Measurements from ENCODE around the gene SCG2. TPM values are rescaled to one million over a fixed set of nuclear protein-coding genes. Genes with fewer than 3 reads are reported as not detected.
"Not testable (repeated sequence)": the region's sequence is repeated elsewhere in the genome, so short reads cannot be mapped to it uniquely, and the experiment has no call there.

SCG2 gene
- polyA plus RNA-seq, 1 experiment, result 1.8 TPM

- Histone ChIP-seq H3K27me3 (ENCODE audit: control insufficient read depth, insufficient read depth, low read length) (no peaks in the 10 kb centered on the region), H3K4me3 (ENCODE audit: low read depth, low read length) (no peak overlapping the region), H3K9me3 (ENCODE audit: control insufficient read depth, insufficient read depth, low read length) (no peaks in the 10 kb centered on the region; the same call in 1 of the 2 replicates), H3K27ac (ENCODE audit: low read depth, low read length) (no peak overlapping the region)
- no peak for DNase-seq (ENCODE audit: low read depth, low spot score)
- ChIA-PET POLR2A (no interaction called here), CTCF (interaction anchor here (1.0 kb wide), 1 partner anchor 625 kb away, joined by 3 read pairs; no protein-coding TSS in a partner anchor)
- no peak for TF ChIP-seq CTCF (IDR thresholded peaks at IDR 0.05; ENCODE audit: low read depth, low read length)
Measured at GRCh38 chr2:223597076-223597475, 5.1 kb downstream of the SCG2 start.

GRCh38 chr2:223596208-223596607 lies 6.0 kb downstream of the SCG2 start:
- no peak overlapping the region for H3K4me3 ChIP-seq (ENCODE audit: low read depth, low read length)
- H3K9me3 ChIP-seq (ENCODE audit: control insufficient read depth, insufficient read depth, low read length), result no peaks in the 10 kb centered on the region; the same call in 1 of the 2 replicates
- no peaks in the 10 kb centered on the region for H3K27me3 ChIP-seq (ENCODE audit: control insufficient read depth, insufficient read depth, low read length)
- no peak for TF ChIP-seq CTCF (IDR thresholded peaks at IDR 0.05; ENCODE audit: low read depth, low read length)
- no peak for DNase-seq (ENCODE audit: low read depth, low spot score)
- H3K27ac ChIP-seq (ENCODE audit: low read depth, low read length), result no peak overlapping the region
- CTCF ChIA-PET, result no interaction called here
- POLR2A ChIA-PET, result no interaction called here

GRCh38 chr2:223594831-223595230 lies 7.3 kb downstream of the SCG2 start:
- Histone ChIP-seq H3K9me3 (ENCODE audit: control insufficient read depth, insufficient read depth, low read length) (no peaks in the 10 kb centered on the region; the same call in 1 of the 2 replicates), H3K27ac (ENCODE audit: low read depth, low read length) (no peak overlapping the region), H3K4me3 (ENCODE audit: low read depth, low read length) (no peak overlapping the region), H3K27me3 (ENCODE audit: control insufficient read depth, insufficient read depth, low read length) (peaks cover 2% of the 10 kb centered on the region)
- ChIA-PET CTCF (interaction anchor here (0.6 kb wide), 2 partner anchors 886 to 1333 kb away, joined by 3 read pairs; no protein-coding TSS in a partner anchor), POLR2A (no interaction called here)
- TF ChIP-seq CTCF (IDR thresholded peaks at IDR 0.05; ENCODE audit: low read depth, low read length), result no peak
- DNase-seq (ENCODE audit: low read depth, low spot score), result no peak

- TF ChIP-seq CTCF (IDR thresholded peaks at IDR 0.05; ENCODE audit: low read depth, low read length), result no peak
- Histone ChIP-seq H3K27ac (ENCODE audit: low read depth, low read length) (no peak overlapping the region), H3K27me3 (ENCODE audit: control insufficient read depth, insufficient read depth, low read length) (peaks cover 2% of the 10 kb centered on the region), H3K9me3 (ENCODE audit: control insufficient read depth, insufficient read depth, low read length) (no peaks in the 10 kb centered on the region; the same call in 1 of the 2 replicates), H3K4me3 (ENCODE audit: low read depth, low read length) (no peak overlapping the region)
- POLR2A ChIA-PET, result no interaction called here
- no peak for DNase-seq (ENCODE audit: low read depth, low spot score)
- CTCF ChIA-PET, result interaction anchor here (0.6 kb wide), 2 partner anchors 885 to 1333 kb away, joined by 3 read pairs; no protein-coding TSS in a partner anchor
Measured at GRCh38 chr2:223594259-223594658, 7.9 kb downstream of the SCG2 start.

GRCh38 chr2:223592689-223593088 lies 9.5 kb downstream of the SCG2 start:
- POLR2A ChIA-PET; H3K27ac ChIP-seq (ENCODE audit: low read depth, low read length); H3K4me3 ChIP-seq (ENCODE audit: low read depth, low read length); H3K9me3 ChIP-seq (ENCODE audit: control insufficient read depth, insufficient read depth, low read length); CTCF ChIA-PET; H3K27me3 ChIP-seq (ENCODE audit: control insufficient read depth, insufficient read depth, low read length); DNase-seq (ENCODE audit: low read depth, low spot score): not testable (repeated sequence)
